Transverse colon (tissue), 4 donors: ENCODE results near the gene PCDHGB1. TPM values are rescaled to one million over a fixed set of nuclear protein-coding genes. Genes with fewer than 3 reads are reported as not detected.
A peak's percentile ranks its signal among the peaks of the same experiment; 100 is the strongest.
"Not testable (repeated sequence)": the region's sequence is repeated elsewhere in the genome, so short reads cannot be mapped to it uniquely, and the experiment has no call there.

Experiments
- DNase-seq: peaks from one replicate; pipeline ENCODE4 v3.0.0-alpha.2; 2019
- H3K27ac ChIP-seq, 4 donors: fragments of 200-600 bp; sonication (generic); 2 replicates each; pipeline ENCODE4 v1.5.1; 2016 to 2018; ENCODE audit warnings: inconsistent platforms in 4 of 4
- H3K27me3 ChIP-seq: fragments of 200-600 bp; sonication (generic); 2 replicates; pipeline ENCODE4 v1.5.1; 2017; ENCODE audit warnings: inconsistent platforms
- H3K36me3 ChIP-seq, 4 donors: fragments of 200-600 bp; sonication (generic); 2 replicates each; pipeline ENCODE4 v1.5.1; 2017 to 2019; ENCODE audit warnings: inconsistent platforms in 4 of 4
- H3K4me1 ChIP-seq, 4 donors: fragments of 200-600 bp; sonication (generic); 2 replicates each; pipeline ENCODE4 v1.5.1; 2017 to 2020; ENCODE audit warnings: inconsistent platforms in 4 of 4
- H3K4me3 ChIP-seq, 4 donors: fragments of 200-600 bp; sonication (generic); 1 replicate in 1 of 4; 2 replicates in 3 of 4; pipeline versions ENCODE4 v1.5.1 to v1.6.1; 2017 to 2019; ENCODE audit warnings: inconsistent platforms in 4 of 4
- H3K9me3 ChIP-seq, 2 donors: fragments of 200-600 bp; sonication (generic); 2 replicates each; pipeline ENCODE4 v1.5.1; 2017 to 2019; ENCODE audit warnings: inconsistent platforms in 2 of 2
- CTCF ChIP-seq, 5 experiments: fragments of 200-600 bp in 3 of 5; fragments of 450-650 bp in 2 of 5; sonication (generic) in 3 of 5; IDR thresholded peaks; 1 replicate in 2 of 5; 2 replicates in 3 of 5; pipeline ENCODE4 v1.5.1; 2016 to 2017; ENCODE audit warnings: antibody characterized with exemption in 5 of 5, inconsistent platforms in 3 of 5, mild to moderate bottlenecking in 2 of 5, moderate library complexity in 1 of 5
- EP300 ChIP-seq: sonication (generic); formaldehyde crosslinking; IDR thresholded peaks from one replicate; pipeline ENCODE4 v1.6.1; 2017; ENCODE audit warnings: antibody characterized with exemption, low read depth
- POLR2A ChIP-seq: fragments of 450-650 bp; IDR thresholded peaks from one replicate; pipeline ENCODE4 v1.6.1; 2016; ENCODE audit warnings: antibody characterized with exemption, mild to moderate bottlenecking, moderate library complexity
- POLR2AphosphoS5 ChIP-seq, 3 donors: sonication (generic); formaldehyde crosslinking; IDR thresholded peaks; one replicate each; pipeline ENCODE4 v1.6.1; 2016; ENCODE audit warnings: antibody characterized with exemption in 3 of 3
- WGBS, 2 donors: methylation state at CpG; one replicate each; pipeline ENCODE4 v1.1.5; 2018; ENCODE audit warnings: low coverage in 1 of 2; 5-methylcytosine and 5-hydroxymethylcytosine counted together
- in situ Hi-C, 4 donors: fragments of 200-750 bp; cut with MboI; loops; one replicate each; pipeline versions ENCODE4 v1.15.0 to v1.15.1; 2017; ENCODE audit warnings: low sequenced_read_pairs in 3 of 4, low pct_ligation_motif_present in 1 of 4, low pct_unique_long_range_greater_than_20kb in 1 of 4
- intact Hi-C: fragments of 100-400 bp; cut with DNase I; formaldehyde crosslinking; loops from one replicate; pipeline ENCODE4 v1.15.1; 2023; ENCODE audit warnings: low total_unique reads
- total RNA-seq, 4 donors: library from RNA; depleted of rRNA; stranded (reverse); fragments of >200 nt; gene quantifications; one replicate each; pipeline ENCODE4 v1.1.0, GENCODE V29; 2016

Gene PCDHGB1
- total RNA-seq, 4 donors from 2014 or later: 0.96 to 10.5 (median 3.4) TPM

GRCh38 chr5:141338538-141339306 lies 11.2 kb upstream of the PCDHGB1 start, which contains the start of gene PCDHGA2:
PCDHGA2 (plus strand) TSS chr5:141338760.
- Histone ChIP-seq H3K27me3 (peaks cover 61% of the 10 kb centered on the region), H3K9me3 (peaks cover 48 to 68% of the 10 kb centered on the region in 2 donors), H3K36me3 (peaks cover 0 to 3% (median 0%) of the 10 kb centered on the region in 4 donors), H3K4me1 (no peaks in the 10 kb centered on the region), H3K27ac (no peak within 1 kb of the TSS), H3K4me3 (peak within 1 kb of the TSS in 1 of 4 donors; percentile 19)
- intact Hi-C loops: no loop called here
- TF ChIP-seq CTCF (IDR thresholded peaks at IDR 0.05) (no peak), POLR2AphosphoS5 (IDR thresholded peaks at IDR 0.05) (no peak), EP300 (no peak), POLR2A (no peak)
- DNase-seq: no peak
- in situ Hi-C loops: no loop called here
- 7 to 37% methylated on average over 6 to 27 of the region's 27 CpGs for WGBS, 2 donors

GRCh38 chr5:141340781-141341354 lies 9.0 kb upstream of the PCDHGB1 start:
- H3K4me1 ChIP-seq, H3K27ac ChIP-seq, H3K36me3 ChIP-seq, H3K4me3 ChIP-seq, intact Hi-C loops, in situ Hi-C loops, DNase-seq: not testable (repeated sequence)
- WGBS, 2 donors: 82 to 91% methylated on average over 2 to 41 of the region's 45 CpGs
- H3K27me3 ChIP-seq: peaks cover 42% of the 10 kb centered on the region
- peaks cover 44 to 68% of the 10 kb centered on the region in 2 donors for H3K9me3 ChIP-seq

GRCh38 chr5:141342773-141343172 lies 7.1 kb upstream of the PCDHGB1 start:
- Histone ChIP-seq H3K27ac (no peak overlapping the region), H3K4me3 (no peak overlapping the region), H3K36me3 (no peaks in the 10 kb centered on the region), H3K27me3 (peaks cover 24% of the 10 kb centered on the region), H3K9me3 (peaks cover 38 to 54% of the 10 kb centered on the region in 2 donors), H3K4me1 (no peaks in the 10 kb centered on the region)
- intact Hi-C loops (no loop called here), in situ Hi-C loops (no loop called here)
- DNase-seq: no peak
- TF ChIP-seq POLR2AphosphoS5 (IDR thresholded peaks at IDR 0.05): no peak
- no peak for TF ChIP-seq CTCF (IDR thresholded peaks at IDR 0.05)
- TF ChIP-seq EP300: no peak
- TF ChIP-seq POLR2A: no peak
- 10 to 45% methylated on average over 1 of the region's 1 CpG for WGBS, 2 donors

- intact Hi-C loops (no loop called here), in situ Hi-C loops (no loop called here)
- WGBS, 2 donors: 35 to 55% methylated on average over 8 to 9 of the region's 9 CpGs
- H3K9me3 ChIP-seq: peaks cover 36 to 54% of the 10 kb centered on the region in 2 donors
- no peak for TF ChIP-seq EP300
- no peak for TF ChIP-seq POLR2AphosphoS5 (IDR thresholded peaks at IDR 0.05)
- no peak for TF ChIP-seq POLR2A
- no peak for TF ChIP-seq CTCF (IDR thresholded peaks at IDR 0.05)
- peak within 1 kb of the TSS in 1 of 4 donors; percentile 12 for H3K4me3 ChIP-seq
- H3K27ac ChIP-seq: no peak within 1 kb of the TSS
- no peaks in the 10 kb centered on the region for H3K4me1 ChIP-seq
- peaks cover 20% of the 10 kb centered on the region for H3K27me3 ChIP-seq
- DNase-seq: no peak
- H3K36me3 ChIP-seq: no peaks in the 10 kb centered on the region
Observed at GRCh38 chr5:141343242-141343952, 6.5 kb upstream of the PCDHGB1 start, which contains the start of gene PCDHGA3. PCDHGA3 (plus strand) TSS chr5:141343829; CDS start chr5:141344034, 205 bp downstream.
